ENCODE results near the gene NCKAP1.

- TF ChIP-seq PATZ1 (CRISPR knock-in tag; IDR thresholded peaks at IDR 0.05; ENCODE audit: borderline replicate concordance) (no peak), TOX (CRISPR knock-in tag; IDR thresholded peaks at IDR 0.05; ENCODE audit: borderline replicate concordance) (no peak)
Measured at GRCh38 chr2:182866095-182866460, 172.2 kb downstream of the NCKAP1 start.
